Body of pancreas (tissue), 4 donors: ENCODE results near the gene CHMP4B. TPM values are rescaled to one million over a fixed set of nuclear protein-coding genes. Genes with fewer than 3 reads are reported as not detected.

Experiments used
- ATAC-seq: fragments of 150-250 bp; one replicate; pipeline ENCODE4 v1.9.1; 2016
- DNase-seq, 4 donors: peaks; one replicate each; pipeline ENCODE4 v3.0.0-alpha.2; 2019
- H3K27ac ChIP-seq, 4 donors: fragments of 200-600 bp; sonication (generic); 1 replicate in 3 of 4; 2 replicates in 1 of 4; pipeline versions ENCODE4 v1.5.1 to v1.6.1; 2016 to 2019; ENCODE audit warnings: mild to moderate bottlenecking in 1 of 4, mixed read lengths in 1 of 4, moderate library complexity in 1 of 4
- H3K27me3 ChIP-seq, 2 donors: fragments of 200-600 bp; sonication (generic); one replicate each; pipeline ENCODE4 v1.6.0; 2016; ENCODE audit warnings: mild to moderate bottlenecking in 1 of 2
- H3K36me3 ChIP-seq, 2 donors: fragments of 200-600 bp; sonication (generic); replicated peaks in 1 of 2; 2 replicates each; pipeline ENCODE4 v1.5.1; 2016; ENCODE audit warnings: low read depth in 2 of 2; ENCODE audit not compliant: insufficient read depth in 1 of 2
- H3K4me1 ChIP-seq: fragments of 200-600 bp; sonication (generic); one replicate; pipeline ENCODE4 v1.6.0; 2016
- H3K4me3 ChIP-seq, 2 donors: fragments of 200-600 bp; sonication (generic); 1 replicate in 1 of 2; 2 replicates in 1 of 2; pipeline ENCODE4 v1.5.1; 2016 to 2019
- H3K9me3 ChIP-seq, 3 donors: fragments of 200-600 bp; sonication (generic); 1 replicate in 2 of 3; 2 replicates in 1 of 3; pipeline ENCODE4 v1.5.1; 2016
- POLR2A ChIP-seq, 3 donors: fragments of 450-650 bp; IDR thresholded peaks; one replicate each; pipeline ENCODE4 v1.6.1; 2016; ENCODE audit warnings: antibody characterized with exemption in 3 of 3, mild to moderate bottlenecking in 2 of 3
- WGBS, 2 donors: methylation state at CpG; one replicate each; pipeline ENCODE4 v1.1.5; 2017; 5-methylcytosine and 5-hydroxymethylcytosine counted together
- intact Hi-C: fragments of 100-400 bp; cut with DNase I; formaldehyde crosslinking; loops from one replicate; pipeline ENCODE4 v1.15.1; 2023
- total RNA-seq, 2 donors: library from RNA; depleted of rRNA; stranded (reverse); fragments of >200 nt; gene quantifications; one replicate each; pipeline ENCODE4 v1.1.0, GENCODE V29; 2016
- TF ChIP-seq, protein P1 (sequence below), 7 experiments: fragments of 450-650 bp in 4 of 7; fragments of 200-600 bp in 3 of 7; sonication (generic) in 3 of 7; IDR thresholded peaks; one replicate each; pipeline ENCODE4 v1.5.1; 2016 to 2019; ENCODE audit warnings: antibody characterized with exemption in 7 of 7

CHMP4B gene
- total RNA-seq, 2 donors from 2014 or later, result 24.1 to 43.3 TPM

- whole genome bisulfite sequencing, 2 donors, result 82 to 91% methylated on average over 1 of the region's 1 CpG
Measured at GRCh38 chr20:33824852-33825251, 13.7 kb downstream of the CHMP4B start.

GRCh38 chr20:33825340-33826269 lies 14.5 kb downstream of the CHMP4B start:
- no peaks in the 10 kb centered on the region for H3K27me3 ChIP-seq
- peak overlapping the region in 3 of 4 donors; percentile 29 to 52 (median 45) for H3K27ac ChIP-seq
- DNase-seq (peak in 1 of 4 donors; percentile 39), ATAC-seq (peak; percentile 11)
- 86 to 88% methylated on average over 3 of the region's 3 CpGs for WGBS, 2 donors
- intact Hi-C loops, result no loop called here
- H3K4me3 ChIP-seq, result no peak overlapping the region
- H3K4me1 ChIP-seq, result peaks cover 66% of the 10 kb centered on the region
- no peaks in the 10 kb centered on the region for H3K9me3 ChIP-seq
- TF ChIP-seq, protein P1, sequence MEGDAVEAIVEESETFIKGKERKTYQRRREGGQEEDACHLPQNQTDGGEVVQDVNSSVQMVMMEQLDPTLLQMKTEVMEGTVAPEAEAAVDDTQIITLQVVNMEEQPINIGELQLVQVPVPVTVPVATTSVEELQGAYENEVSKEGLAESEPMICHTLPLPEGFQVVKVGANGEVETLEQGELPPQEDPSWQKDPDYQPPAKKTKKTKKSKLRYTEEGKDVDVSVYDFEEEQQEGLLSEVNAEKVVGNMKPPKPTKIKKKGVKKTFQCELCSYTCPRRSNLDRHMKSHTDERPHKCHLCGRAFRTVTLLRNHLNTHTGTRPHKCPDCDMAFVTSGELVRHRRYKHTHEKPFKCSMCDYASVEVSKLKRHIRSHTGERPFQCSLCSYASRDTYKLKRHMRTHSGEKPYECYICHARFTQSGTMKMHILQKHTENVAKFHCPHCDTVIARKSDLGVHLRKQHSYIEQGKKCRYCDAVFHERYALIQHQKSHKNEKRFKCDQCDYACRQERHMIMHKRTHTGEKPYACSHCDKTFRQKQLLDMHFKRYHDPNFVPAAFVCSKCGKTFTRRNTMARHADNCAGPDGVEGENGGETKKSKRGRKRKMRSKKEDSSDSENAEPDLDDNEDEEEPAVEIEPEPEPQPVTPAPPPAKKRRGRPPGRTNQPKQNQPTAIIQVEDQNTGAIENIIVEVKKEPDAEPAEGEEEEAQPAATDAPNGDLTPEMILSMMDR (IDR thresholded peaks at IDR 0.05), result no peak
- no peak for TF ChIP-seq POLR2A (IDR thresholded peaks at IDR 0.05)
- no peaks in the 10 kb centered on the region for H3K36me3 ChIP-seq

More at GRCh38 chr20:33824852-33825251, 13.7 kb downstream of the CHMP4B start:
- intact Hi-C loops, result no loop called here
- peak overlapping the region in 2 of 4 donors; percentile 16 to 29 for H3K27ac ChIP-seq
- ATAC-seq (no peak), DNase-seq (no peak)
- H3K27me3 ChIP-seq, result no peaks in the 10 kb centered on the region
- H3K36me3 ChIP-seq, result no peaks in the 10 kb centered on the region
- no peak for TF ChIP-seq POLR2A (IDR thresholded peaks at IDR 0.05)
- TF ChIP-seq, protein P1 (IDR thresholded peaks at IDR 0.05), result no peak
- peaks cover 66% of the 10 kb centered on the region for H3K4me1 ChIP-seq
- H3K9me3 ChIP-seq, result no peaks in the 10 kb centered on the region
- H3K4me3 ChIP-seq, result no peak overlapping the region

GRCh38 chr20:33826270-33826897 lies 15.2 kb downstream of the CHMP4B start:
- peak; percentile 31 to 70 (median 46) for DNase-seq
- Histone ChIP-seq H3K4me1 (peaks cover 74% of the 10 kb centered on the region), H3K27me3 (no peaks in the 10 kb centered on the region), H3K9me3 (no peaks in the 10 kb centered on the region), H3K27ac (peak overlapping the region; percentile 20 to 52 (median 37)), H3K4me3 (no peak overlapping the region), H3K36me3 (no peaks in the 10 kb centered on the region)
- WGBS, 2 donors, result 67 to 68% methylated on average over 5 of the region's 5 CpGs
- peak; percentile 78 for ATAC-seq
- no peak for TF ChIP-seq POLR2A (IDR thresholded peaks at IDR 0.05)
- TF ChIP-seq, protein P1 (IDR thresholded peaks at IDR 0.05), result no peak
- intact Hi-C loops, result no loop called here

- intact Hi-C loops, result no loop called here
- no peak overlapping the region for H3K4me3 ChIP-seq
- no peaks in the 10 kb centered on the region for H3K9me3 ChIP-seq
- H3K36me3 ChIP-seq, result no peaks in the 10 kb centered on the region
- DNase-seq, result no peak
- 61 to 63% methylated on average over 2 of the region's 2 CpGs for WGBS, 2 donors
- no peak for ATAC-seq
- peaks cover 81% of the 10 kb centered on the region for H3K4me1 ChIP-seq
- H3K27ac ChIP-seq, result peak overlapping the region; percentile 20 to 52 (median 37)
- TF ChIP-seq, protein P1 (IDR thresholded peaks at IDR 0.05), result no peak
- TF ChIP-seq POLR2A (IDR thresholded peaks at IDR 0.05), result no peak
- no peaks in the 10 kb centered on the region for H3K27me3 ChIP-seq
Measured at GRCh38 chr20:33827109-33827508, 16.0 kb downstream of the CHMP4B start.
